GM18508 (cell line): ENCODE measurements around the gene DCX.

Experiments used
- ATAC-seq: cut with Tn5 transposase; IDR thresholded peaks from one replicate; pipeline ENCODE4 v1.9.1; 2021; ENCODE audit warnings: moderate number of reproducible peaks; ENCODE audit not compliant: insufficient read depth, unreplicated experiment

The DCX gene

DNA sequence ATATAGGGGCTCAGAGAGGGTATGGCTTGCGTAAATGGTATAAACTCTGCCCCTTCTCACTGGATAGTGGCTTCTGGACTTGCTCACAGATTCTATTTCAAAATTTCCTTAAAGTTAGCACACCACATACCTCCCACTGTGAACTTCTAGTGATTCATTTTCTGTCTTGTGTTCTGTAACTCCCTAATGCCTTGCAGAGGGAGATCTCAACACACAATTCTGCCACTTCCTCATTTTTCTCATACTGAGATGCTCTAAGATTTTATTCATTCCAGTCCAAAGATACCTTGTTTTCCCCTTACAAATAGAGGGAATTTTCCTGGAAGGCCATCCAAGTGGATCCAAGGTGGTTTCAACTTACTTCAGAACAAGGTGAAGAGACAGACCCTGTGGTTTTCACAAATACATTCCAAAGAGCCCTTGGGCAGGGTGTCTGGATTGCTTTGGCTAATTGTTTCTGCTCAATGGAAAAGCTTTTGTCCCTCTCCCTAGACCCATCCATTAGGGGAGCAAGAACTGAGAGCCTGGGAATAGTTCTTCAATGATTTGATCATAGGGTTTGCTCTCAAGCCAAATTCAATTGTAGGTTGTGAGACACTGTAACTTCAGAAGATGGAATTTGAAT lies 89.6 kb downstream of the DCX start:
- no peak for ATAC-seq

DNA sequence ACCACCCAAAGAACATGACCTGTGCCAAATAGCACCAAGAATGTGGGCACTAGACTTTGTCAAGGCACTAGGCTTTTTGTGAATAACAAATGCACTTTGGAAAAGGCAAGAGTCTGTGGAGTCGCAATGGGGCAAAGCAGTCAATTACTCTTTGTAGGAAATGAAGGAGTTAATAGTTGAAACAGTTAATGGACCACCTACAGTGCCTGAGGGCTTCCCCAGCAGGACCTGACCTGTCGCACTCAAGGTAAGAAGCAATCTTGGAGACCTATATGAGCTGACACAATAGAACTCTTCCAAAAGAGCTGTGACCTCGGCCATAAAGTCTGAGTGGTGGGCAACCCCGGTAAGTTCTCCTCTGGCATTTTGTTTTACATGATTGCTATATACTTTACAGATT lies 92.5 kb downstream of the DCX start:
- ATAC-seq, result no peak

- no peak for ATAC-seq
These were observed 93.1 kb downstream of the DCX start for GRCh38 chrX:111318901-111319300.

DNA sequence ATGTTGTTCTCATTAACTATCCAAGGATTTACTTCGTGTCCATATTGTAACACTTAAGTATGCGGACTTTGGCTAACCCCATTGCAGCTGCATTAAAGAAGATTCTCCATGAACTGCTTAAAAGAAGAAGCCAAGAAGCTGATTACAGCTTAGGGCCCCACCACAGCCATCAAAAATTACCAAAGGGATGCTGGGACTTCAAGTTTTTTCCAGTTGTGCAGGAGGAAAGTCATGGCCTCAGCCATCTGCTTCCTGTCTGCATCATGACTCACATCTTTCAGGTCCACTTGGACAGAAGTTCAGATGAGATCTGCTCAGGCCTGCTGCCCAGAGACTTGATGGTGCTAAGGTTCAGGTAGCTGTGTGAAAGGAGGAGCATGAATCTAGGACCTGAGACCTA lies 102.9 kb downstream of the DCX start:
- no peak for ATAC-seq

- no peak for ATAC-seq
These were observed 104.0 kb downstream of the DCX start for GRCh38 chrX:111308039-111308438.

- no peak for ATAC-seq
These were observed 109.7 kb downstream of the DCX start for GRCh38 chrX:111302284-111302683.

GRCh38 chrX:111288841-111289240 lies 123.2 kb downstream of the DCX start:
- no peak for ATAC-seq

GRCh38 chrX:111284631-111285293 lies 127.2 kb downstream of the DCX start:
- ATAC-seq, result no peak

- no peak for ATAC-seq
These were observed 128.5 kb downstream of the DCX start for GRCh38 chrX:111283446-111283845.

- ATAC-seq, result no peak
These were observed 129.0 kb downstream of the DCX start for GRCh38 chrX:111282991-111283390.

DNA sequence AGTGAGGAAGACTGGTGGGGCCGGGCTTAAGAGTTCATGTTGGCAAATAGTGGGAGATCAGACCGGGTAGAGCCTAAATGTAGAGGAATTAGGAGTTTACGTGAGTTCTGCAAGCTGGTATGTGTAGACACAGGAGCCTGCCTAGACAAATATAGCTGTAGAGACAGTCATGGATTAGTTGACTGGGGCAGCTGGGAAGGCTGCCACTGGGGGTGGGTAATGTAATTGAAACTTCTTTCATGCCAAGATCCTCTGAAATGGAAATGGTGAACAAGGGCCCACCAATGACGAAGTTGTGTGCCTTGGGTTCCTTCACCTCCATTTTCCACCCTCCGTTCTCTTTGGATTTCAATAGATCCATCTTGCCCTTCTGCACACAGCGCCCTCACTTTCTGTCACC lies 129.9 kb downstream of the DCX start:
- no peak for ATAC-seq

DNA sequence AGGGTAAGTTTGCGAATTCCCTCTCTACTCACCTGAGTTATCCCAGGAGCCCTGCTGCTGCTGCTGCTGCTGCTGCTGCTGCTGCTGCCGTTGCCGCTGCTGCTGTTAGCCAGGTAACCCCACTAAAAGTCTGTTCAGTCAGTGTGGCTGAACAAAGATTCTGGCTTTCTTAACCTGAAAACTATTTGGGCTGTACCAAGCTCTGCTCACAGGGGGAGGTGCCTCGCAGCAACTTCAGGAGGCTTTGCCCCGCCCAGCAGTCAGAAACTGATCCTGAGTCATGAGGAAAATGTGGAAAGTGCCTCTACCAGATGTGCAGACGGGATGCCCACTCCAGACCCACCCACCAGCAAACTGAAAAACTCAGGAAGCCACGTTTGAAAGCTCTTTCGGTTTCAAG lies 141.7 kb downstream of the DCX start, which contains the start of gene CAPN6:
CAPN6 (minus strand) TSS at position 145 of the 400 bp plus-strand sequence. CDS start 6,547 bp downstream, outside the sequence.
- ATAC-seq, result no peak

- ATAC-seq, result no peak
These were observed 143.5 kb downstream of the DCX start for GRCh38 chrX:111268506-111268905.

GRCh38 chrX:111265486-111265885 lies 146.5 kb downstream of the DCX start:
- ATAC-seq, result no peak

- no peak for ATAC-seq
These were observed 147.6 kb downstream of the DCX start for GRCh38 chrX:111264385-111264784.

DNA sequence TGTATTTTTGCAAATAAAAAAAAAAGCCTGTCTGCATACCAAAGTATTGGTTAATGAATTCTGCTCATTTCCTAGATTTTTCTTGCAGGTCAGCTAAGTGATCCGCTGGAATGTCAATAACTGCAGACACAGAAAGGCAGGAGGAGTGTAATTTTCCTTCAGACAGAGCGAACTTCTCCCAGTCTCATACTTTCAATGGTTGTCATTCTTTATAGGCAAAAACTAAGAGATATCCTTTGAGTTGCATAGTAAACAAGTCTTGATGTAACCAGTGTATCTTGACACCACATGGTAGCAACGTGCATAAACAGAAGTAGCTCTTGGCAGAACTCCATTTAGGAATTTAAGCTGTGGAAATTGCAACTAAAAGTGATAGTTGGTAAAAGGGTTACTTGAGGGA lies 149.9 kb downstream of the DCX start:
- ATAC-seq, result no peak

- ATAC-seq, result no peak
These were observed 151.5 kb downstream of the DCX start for GRCh38 chrX:111260451-111260850.

- no peak for ATAC-seq
These were observed 152.4 kb downstream of the DCX start for GRCh38 chrX:111259559-111259958.

DNA sequence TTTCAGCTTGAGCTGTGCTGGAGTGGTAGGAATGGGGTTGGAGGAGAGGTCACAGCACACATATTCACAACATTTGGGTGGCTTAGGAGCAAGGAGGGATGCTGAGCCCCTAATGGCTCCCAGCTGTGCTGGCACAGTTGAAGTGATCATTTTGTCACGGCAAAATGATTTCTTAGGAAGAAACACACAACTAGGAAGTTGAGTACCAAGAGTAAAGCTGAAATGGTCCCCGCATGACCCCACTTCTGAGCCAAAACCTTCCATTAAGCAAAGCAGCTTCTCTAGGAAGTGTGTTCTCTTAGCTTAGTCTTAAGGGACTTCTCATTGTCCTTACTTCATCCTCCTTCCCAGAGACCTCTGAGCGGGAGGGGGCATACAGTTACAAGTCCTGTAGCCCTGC lies 154.3 kb downstream of the DCX start:
- ATAC-seq, result no peak

- ATAC-seq, result no peak
These were observed 156.9 kb downstream of the DCX start for GRCh38 chrX:111254896-111255693.

DNA sequence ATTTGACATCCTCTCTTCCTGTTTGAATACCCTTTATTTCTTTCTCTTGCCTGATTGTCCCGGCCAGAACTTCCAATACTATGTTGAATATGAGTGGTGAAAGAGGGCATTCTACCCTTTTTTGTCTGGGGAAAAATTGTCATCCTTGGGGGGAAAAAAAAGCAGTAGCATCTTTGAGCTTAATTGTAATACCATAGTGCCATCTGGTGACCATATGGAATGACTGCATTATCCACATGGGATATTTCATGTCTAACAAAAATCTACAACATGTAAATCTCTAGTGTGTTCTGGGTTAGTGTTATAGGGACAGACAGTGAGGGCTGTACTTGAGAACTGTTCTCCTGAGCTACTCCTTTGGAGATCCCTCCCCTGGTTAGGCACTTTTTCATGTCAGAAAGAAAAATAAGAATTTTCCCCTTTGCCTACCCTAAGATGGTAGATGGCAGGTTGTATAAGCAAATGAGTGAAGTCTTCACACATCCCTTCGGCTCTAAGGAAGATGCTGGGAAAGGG lies 167.7 kb downstream of the DCX start:
- no peak for ATAC-seq
